SH-SY5Y (cell line): Measurements from ENCODE around the gene GBX1.

Experiments used
- GATA2 ChIP-seq: IDR thresholded peaks from 2 replicates; pipeline ENCODE4 v1.6.1; 2011; ENCODE audit warnings: mild to moderate bottlenecking, low read depth, low read length
- GATA3 ChIP-seq: IDR thresholded peaks from 2 replicates; pipeline ENCODE4 v1.6.1; 2011; ENCODE audit warnings: low read depth, mild to moderate bottlenecking, low read length, moderate library complexity

DNA sequence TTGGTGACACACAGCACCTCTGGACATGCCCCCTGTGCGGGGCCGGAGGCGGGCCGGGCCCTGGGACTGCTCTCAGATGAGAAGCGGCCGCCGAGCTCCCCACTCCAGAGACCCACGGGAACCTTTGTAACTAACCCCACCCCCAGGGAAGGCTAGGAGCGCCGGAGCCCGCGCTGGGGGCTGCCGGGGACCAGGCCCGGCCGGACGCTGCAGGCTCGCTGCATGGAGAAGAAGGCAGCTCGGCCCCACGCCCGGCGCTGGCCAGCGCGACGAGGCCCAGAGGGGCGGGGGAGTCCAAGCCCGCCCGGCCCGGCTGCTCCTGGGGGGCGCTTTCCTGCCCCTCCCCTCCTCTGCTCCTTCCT, 44.7 kb downstream of the GBX1 start:
- TF ChIP-seq GATA2 = no peak
- TF ChIP-seq GATA3 = no peak
